ENCODE data around the gene TMPRSS9. TPM values are rescaled to one million over a fixed set of nuclear protein-coding genes. Genes with fewer than 3 reads are reported as not detected.

The TMPRSS9 gene
- total and polyA plus RNA-seq, 2 experiments from 2014 or later: 0.28 TPM; not detected in 1

DNA sequence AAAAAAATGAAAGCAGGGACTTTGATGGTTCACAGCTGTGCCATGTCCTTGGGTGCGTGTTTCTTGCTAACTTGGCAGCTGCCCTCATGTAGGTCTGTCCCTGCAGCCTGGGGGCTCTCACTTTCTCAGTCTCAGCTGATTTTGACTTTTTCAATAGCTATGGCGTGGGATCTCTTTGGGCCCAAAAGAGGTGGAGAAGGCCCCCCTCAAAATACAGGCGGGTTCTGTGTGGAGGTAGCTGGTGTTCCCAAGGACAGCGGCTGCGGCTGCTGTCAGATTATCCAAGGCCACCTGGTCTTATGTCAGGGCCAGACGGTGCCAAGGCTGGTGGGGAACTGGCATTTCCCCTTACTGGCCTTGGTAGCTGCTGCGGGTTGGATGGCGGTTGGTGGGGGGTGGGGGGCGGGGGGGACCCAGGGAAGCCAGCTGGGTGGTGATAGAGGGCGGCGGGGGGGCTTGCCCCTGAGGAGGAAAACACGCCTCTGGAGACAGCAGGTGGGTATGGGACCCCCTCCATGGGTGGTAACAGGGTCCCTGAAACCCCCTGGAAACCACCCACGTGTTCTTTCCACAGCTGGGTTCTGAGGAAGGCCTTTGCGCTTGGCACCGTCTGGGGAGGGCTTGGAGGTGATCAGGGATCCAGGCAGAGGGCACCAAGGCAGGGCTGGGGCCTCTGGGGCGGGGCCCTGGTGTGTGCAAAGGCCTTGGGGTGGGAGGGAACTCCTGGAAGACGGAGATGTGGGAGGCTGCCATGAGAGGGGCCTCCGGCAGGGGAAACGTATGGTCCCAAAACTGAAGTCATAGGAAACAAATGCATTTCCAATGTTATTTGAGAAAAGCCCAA, 63.2 kb downstream of the TMPRSS9 start:
- Histone ChIP-seq H3K36me3 (ENCODE audit: low read depth) (no peaks in the 10 kb centered on the region), H4K20me1 (ENCODE audit: insufficient read depth) (no peaks in the 10 kb centered on the region), H3K9me3 (ENCODE audit: low read depth) (no peaks in the 10 kb centered on the region), H3K4me1 (ENCODE audit: insufficient read depth) (peaks cover 15% of the 10 kb centered on the region), H3K27ac (no peak overlapping the region), H3K9me2 (ENCODE audit: insufficient read depth) (no peaks in the 10 kb centered on the region), H3K79me2 (ENCODE audit: insufficient read depth) (peaks cover 52% of the 10 kb centered on the region), H3K4me3 (no peak overlapping the region), H3F3A (ENCODE audit: insufficient read depth) (peaks cover 4% of the 10 kb centered on the region; the same call in 1 of the 2 replicates), H3K27me3 (replicated peaks; ENCODE audit: insufficient read depth) (no peaks in the 10 kb centered on the region), H3K9ac (no peak overlapping the region), H2AFZ (no peak overlapping the region), H3K4me2 (ENCODE audit: unreplicated experiment) (no peak overlapping the region)
- in situ Hi-C loops (cut with MboI): no loop called here
- WGBS, 2 experiments (ENCODE audit: low coverage in 1 of 2, low lambda C conversion rate in 2 of 2, missing lambda C conversion rate in 2 of 2): 90 to 93% methylated on average over 19 of the region's 19 CpGs
- no peak for DNase-seq
- TF ChIP-seq EZH2phosphoT487 (IDR thresholded peaks at IDR 0.05; ENCODE audit: insufficient read depth, low read depth): no peak
- no peak for TF ChIP-seq EZH2 (IDR thresholded peaks at IDR 0.05; ENCODE audit: insufficient read depth, poor library complexity, severe bottlenecking)

DNA sequence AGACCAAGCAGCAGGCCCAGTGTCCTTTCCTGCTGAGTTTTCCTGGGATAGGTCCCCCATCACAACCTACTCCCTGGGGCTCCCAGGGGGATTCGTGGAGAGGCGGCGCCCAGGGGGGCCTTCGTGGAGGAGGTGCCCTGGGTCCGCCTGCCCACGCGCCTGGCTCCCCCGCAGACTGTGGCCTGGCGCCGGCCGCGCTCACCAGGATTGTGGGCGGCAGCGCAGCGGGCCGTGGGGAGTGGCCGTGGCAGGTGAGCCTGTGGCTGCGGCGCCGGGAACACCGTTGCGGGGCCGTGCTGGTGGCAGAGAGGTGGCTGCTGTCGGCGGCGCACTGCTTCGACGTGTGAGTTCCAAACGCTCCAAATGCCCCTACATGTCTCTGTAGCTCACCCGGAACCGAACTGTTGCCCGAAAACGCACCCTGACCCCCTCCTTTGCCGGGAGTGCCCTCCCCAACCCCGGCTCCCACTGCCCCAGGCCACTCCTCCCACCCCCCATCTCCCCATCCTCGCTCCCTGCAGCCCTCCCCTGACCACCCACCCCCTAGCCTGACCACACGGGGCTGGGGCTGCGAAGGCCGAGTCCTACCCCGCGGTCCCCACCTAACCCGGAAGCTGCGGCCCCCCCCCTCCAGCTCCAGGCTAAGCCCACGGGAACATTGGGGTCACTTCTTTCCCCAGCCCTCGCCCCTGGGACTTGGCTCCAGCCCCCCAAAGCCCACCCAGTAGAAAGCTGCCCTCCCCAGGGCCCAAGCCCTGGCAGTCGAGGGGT, 64.0 kb downstream of the TMPRSS9 start:
- Histone ChIP-seq H3K4me3 (no peak overlapping the region; the same call in 1 of the 2 replicates), H3K36me3 (ENCODE audit: low read depth) (no peaks in the 10 kb centered on the region), H3K27ac (no peak overlapping the region), H3K9me3 (ENCODE audit: low read depth) (no peaks in the 10 kb centered on the region), H2AFZ (no peak overlapping the region), H3K4me2 (ENCODE audit: unreplicated experiment) (no peak overlapping the region), H4K20me1 (ENCODE audit: insufficient read depth) (no peaks in the 10 kb centered on the region), H3K9ac (no peak overlapping the region), H3K79me2 (ENCODE audit: insufficient read depth) (peaks cover 52% of the 10 kb centered on the region), H3K27me3 (replicated peaks; ENCODE audit: insufficient read depth) (no peaks in the 10 kb centered on the region), H3K9me2 (ENCODE audit: insufficient read depth) (no peaks in the 10 kb centered on the region), H3F3A (ENCODE audit: insufficient read depth) (peaks cover 9% of the 10 kb centered on the region; the same call in 1 of the 2 replicates), H3K4me1 (ENCODE audit: insufficient read depth) (peaks cover 17% of the 10 kb centered on the region)
- TF ChIP-seq EZH2 (IDR thresholded peaks at IDR 0.05; ENCODE audit: insufficient read depth, poor library complexity, severe bottlenecking) (no peak), EZH2phosphoT487 (IDR thresholded peaks at IDR 0.05; ENCODE audit: insufficient read depth, low read depth) (no peak)
- DNase-seq: no peak
- WGBS, 2 experiments (ENCODE audit: low coverage in 1 of 2, low lambda C conversion rate in 2 of 2, missing lambda C conversion rate in 2 of 2): 88 to 92% methylated on average over 19 to 45 of the region's 46 CpGs
- in situ Hi-C loops (cut with MboI): no loop called here

DNA sequence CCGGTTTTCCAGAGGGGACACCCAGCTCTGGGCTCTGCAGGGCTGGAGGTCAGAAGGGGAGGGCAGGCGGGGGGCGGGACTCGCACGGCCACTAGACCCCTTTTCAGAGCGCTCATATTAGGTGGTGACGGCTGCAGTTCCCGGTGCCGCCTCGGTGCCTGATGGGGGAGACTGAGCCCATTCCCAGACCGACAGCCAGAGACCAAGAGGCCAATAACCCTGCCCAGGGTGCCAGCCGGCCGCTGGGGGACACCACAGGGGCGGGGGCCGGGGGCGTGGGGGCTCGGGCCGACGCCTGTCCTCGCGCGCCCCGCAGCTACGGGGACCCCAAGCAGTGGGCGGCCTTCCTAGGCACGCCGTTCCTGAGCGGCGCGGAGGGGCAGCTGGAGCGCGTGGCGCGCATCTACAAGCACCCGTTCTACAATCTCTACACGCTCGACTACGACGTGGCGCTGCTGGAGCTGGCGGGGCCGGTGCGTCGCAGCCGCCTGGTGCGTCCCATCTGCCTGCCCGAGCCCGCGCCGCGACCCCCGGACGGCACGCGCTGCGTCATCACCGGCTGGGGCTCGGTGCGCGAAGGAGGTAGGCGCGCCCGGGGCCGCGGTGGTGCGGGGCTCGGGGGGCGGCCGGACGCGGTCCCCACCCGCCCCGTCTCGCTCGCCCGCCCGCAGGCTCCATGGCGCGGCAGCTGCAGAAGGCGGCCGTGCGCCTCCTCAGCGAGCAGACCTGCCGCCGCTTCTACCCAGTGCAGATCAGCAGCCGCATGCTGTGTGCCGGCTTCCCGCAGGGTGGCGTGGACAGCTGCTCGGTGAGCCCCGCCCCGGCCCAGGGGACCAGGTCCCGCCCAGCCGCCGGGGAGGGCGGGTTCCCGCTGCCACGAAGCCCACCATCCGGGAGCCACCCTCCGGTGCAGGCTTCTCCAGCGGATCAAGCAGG, 64.9 kb downstream of the TMPRSS9 start:
- no peak overlapping the region for H2AFZ ChIP-seq
- peak overlapping the region; percentile 13; the same call in 1 of the 2 replicates for H3K27ac ChIP-seq
- in situ Hi-C loops (cut with MboI): no loop called here
- peak; percentile 92 for DNase-seq
- H3K79me2 ChIP-seq (ENCODE audit: insufficient read depth): peaks cover 52% of the 10 kb centered on the region
- WGBS, 2 experiments (ENCODE audit: low coverage in 1 of 2, low lambda C conversion rate in 2 of 2, missing lambda C conversion rate in 2 of 2): 5 to 7% methylated on average over 30 to 90 of the region's 101 CpGs
- H3K27me3 ChIP-seq (replicated peaks; ENCODE audit: insufficient read depth): no peaks in the 10 kb centered on the region
- H3K9ac ChIP-seq: peak overlapping the region; percentile 96
- no peaks in the 10 kb centered on the region for H3K9me3 ChIP-seq (ENCODE audit: low read depth)
- TF ChIP-seq EZH2phosphoT487 (IDR thresholded peaks at IDR 0.05; ENCODE audit: insufficient read depth, low read depth): no peak
- no peak for TF ChIP-seq EZH2 (IDR thresholded peaks at IDR 0.05; ENCODE audit: insufficient read depth, poor library complexity, severe bottlenecking)
- H4K20me1 ChIP-seq (ENCODE audit: insufficient read depth): no peaks in the 10 kb centered on the region
- peak overlapping the region; percentile 82 for H3K4me2 ChIP-seq (ENCODE audit: unreplicated experiment)
- peaks cover 9% of the 10 kb centered on the region; the same call in 1 of the 2 replicates for H3F3A ChIP-seq (ENCODE audit: insufficient read depth)
- no peaks in the 10 kb centered on the region for H3K9me2 ChIP-seq (ENCODE audit: insufficient read depth)
- peaks cover 17% of the 10 kb centered on the region for H3K4me1 ChIP-seq (ENCODE audit: insufficient read depth)
- H3K36me3 ChIP-seq (ENCODE audit: low read depth): no peaks in the 10 kb centered on the region
- H3K4me3 ChIP-seq: peak overlapping the region; percentile 89

All from GM23248 (cell line).